K562 (cell line): Measurements from ENCODE around the gene LIMD2. TPM values are rescaled to one million over a fixed set of nuclear protein-coding genes. Genes with fewer than 3 reads are reported as not detected.
A peak's percentile ranks its signal among the peaks of the same experiment; 100 is the strongest.

ENCODE experiments used
- CHD2 ChIP-seq: IDR thresholded peaks from 2 replicates; pipeline ENCODE4 v1.6.1; 2011; ENCODE audit warnings: low read depth, low read length
- CTCF ChIP-seq, 3 experiments: IDR thresholded peaks in 2 of 3; conservative IDR thresholded peaks in 1 of 3; 2 replicates each; pipeline ENCODE4 v1.5.1; 2011 to 2012; ENCODE audit warnings: low read length in 3 of 3, mild to moderate bottlenecking in 3 of 3, control low read depth in 2 of 3, improper control_type of control experiment in 1 of 3, inconsistent platforms in 1 of 3, low read depth in 1 of 3, mixed read lengths in 1 of 3, moderate library complexity in 1 of 3; ENCODE audit not compliant: insufficient read depth in 2 of 3
- ELK3 ChIP-seq: fragments of 450-650 bp; formaldehyde crosslinking; IDR thresholded peaks from 2 replicates; pipeline ENCODE4 v1.4.0; 2020; ENCODE audit warnings: mild to moderate bottlenecking
- FOXM1 ChIP-seq, 2 experiments: fragments of 450-650 bp in 1 of 2; sonication (generic) in 1 of 2; formaldehyde crosslinking in 1 of 2; IDR thresholded peaks; 2 replicates each; pipeline versions ENCODE4 v1.6.1 to v1.9.0; 2017 to 2022; ENCODE audit warnings: low read depth in 2 of 2, mild to moderate bottlenecking in 2 of 2, missing genetic modification reagents in 1 of 2, moderate library complexity in 1 of 2
- HDAC2 ChIP-seq: fragments of 450-650 bp; IDR thresholded peaks from 2 replicates; pipeline ENCODE4 v1.6.1; 2016; ENCODE audit warnings: mild to moderate bottlenecking
- MCM5 ChIP-seq: fragments of 450-650 bp; IDR thresholded peaks from 2 replicates; pipeline ENCODE4 v1.6.1; 2016; ENCODE audit warnings: low read depth
- MECOM ChIP-seq: fragments of 250-450 bp; sonication (Bioruptor Pico); IDR thresholded peaks from 2 replicates; pipeline ENCODE4 v1.8.0; 2022; ENCODE audit warnings: inconsistent platforms
- MEF2A ChIP-seq: IDR thresholded peaks from 2 replicates; pipeline ENCODE4 v1.6.1; 2011; ENCODE audit warnings: low read depth, mild to moderate bottlenecking, low read length, moderate library complexity; ENCODE audit not compliant: control insufficient read depth
- NFXL1 ChIP-seq: fragments of 450-650 bp; formaldehyde crosslinking; IDR thresholded peaks from 2 replicates; pipeline ENCODE4 v1.4.0; 2021; ENCODE audit warnings: mild to moderate bottlenecking
- PRDM10 ChIP-seq: fragments of 450-650 bp; IDR thresholded peaks from 2 replicates; pipeline ENCODE4 v1.6.1; 2018; ENCODE audit not compliant: partially characterized antibody
- RNF2 ChIP-seq: sonication (generic); IDR thresholded peaks from 2 replicates; pipeline ENCODE4 v1.6.1; 2016
- SAP30 ChIP-seq: fragments of 200-600 bp; sonication (generic); IDR thresholded peaks from 2 replicates; pipeline ENCODE4 v1.6.1; 2012; ENCODE audit warnings: borderline replicate concordance, low read depth, mild to moderate bottlenecking, moderate library complexity, low read length, control low read depth, inconsistent platforms; ENCODE audit not compliant: insufficient read depth, poor library complexity, severe bottlenecking
- TAF15 ChIP-seq: fragments of 200-400 bp; formaldehyde crosslinking; IDR thresholded peaks from 2 replicates; pipeline ENCODE4 v1.6.1; 2017; ENCODE audit warnings: mild to moderate bottlenecking, low read depth, low read length, moderate library complexity
- TAL1 ChIP-seq: fragments of 450-650 bp; IDR thresholded peaks from 2 replicates; pipeline ENCODE4 v1.6.1; 2016; ENCODE audit warnings: mild to moderate bottlenecking
- TBP ChIP-seq: optimal IDR thresholded peaks from 2 replicates; pipeline ENCODE3; 2011; ENCODE audit warnings: low read depth, low read length, improper control_type of control experiment
- TFE3 ChIP-seq: fragments of 450-650 bp; formaldehyde crosslinking; IDR thresholded peaks from 2 replicates; pipeline ENCODE4 v1.4.0; 2020; ENCODE audit warnings: mild to moderate bottlenecking, mixed read lengths
- ZNF124 ChIP-seq: sonication (generic); formaldehyde crosslinking; IDR thresholded peaks from 2 replicates; pipeline ENCODE4 v1.8.1; 2022; ENCODE audit warnings: missing genetic modification reagents
- ZNF134 ChIP-seq: fragments of 250-450 bp; sonication (Bioruptor Pico); conservative IDR thresholded peaks from 2 replicates; pipeline ENCODE4 v1.4.0; 2020
- ZNF224 ChIP-seq: sonication (generic); formaldehyde crosslinking; IDR thresholded peaks from 2 replicates; pipeline ENCODE4 v1.8.0; 2022; ENCODE audit warnings: mild to moderate bottlenecking, missing genetic modification reagents
- ZNF23 ChIP-seq: fragments of 250-450 bp; sonication (Bioruptor Pico); IDR thresholded peaks from 2 replicates; pipeline ENCODE4 v1.4.0; 2020; ENCODE audit warnings: mild to moderate bottlenecking
- ZNF76 ChIP-seq: fragments of 250-450 bp; sonication (Bioruptor Pico); IDR thresholded peaks from 2 replicates; pipeline ENCODE4 v1.4.0; 2020; ENCODE audit warnings: mild to moderate bottlenecking, moderate library complexity, borderline replicate concordance
- ZNF778 ChIP-seq: fragments of 450-650 bp; formaldehyde crosslinking; IDR thresholded peaks from 2 replicates; pipeline ENCODE4 v1.4.0; 2020; ENCODE audit warnings: mild to moderate bottlenecking, moderate library complexity
- polyA plus RNA-seq, 8 experiments: library from polyadenylated mRNA; depleted of rRNA in 4 of 8; stranded (reverse) in 5 of 8; unstranded in 3 of 8; fragments of >200 nt; fragmentation: Nextera tagmentation in 2 of 8; fragmentation: Illumina TruSeq in 1 of 8; extraction: Ambion mirVana in 2 of 8; extraction: Trizol in 1 of 8; gene quantifications; 2 replicates each; pipeline versions ENCODE4 v1.2.1 to v1.2.3, GENCODE V29; 2011 to 2014; ENCODE audit warnings: inconsistent platforms in 1 of 8, missing spikeins in 1 of 8
- total RNA-seq, 7 experiments: library from RNA; depleted of rRNA in 6 of 7; stranded (reverse); fragments of >200 nt in 6 of 7; fragmentation: Illumina TruSeq in 2 of 7; extraction: Trizol in 2 of 7; gene quantifications; 2 replicates each; pipeline versions ENCODE4 v1.2.1 to v1.2.3, GENCODE V29; 2011 to 2021; ENCODE audit warnings: low replicate concordance in 1 of 7

The LIMD2 gene
- total and polyA plus RNA-seq, 9 of the 15 experiments (the other 6 are each of a cell fraction or from before 2014, with no cell fraction given), result 0.07 to 11.2 (median 2.8) TPM

GRCh38 chr17:63696381-63696961 lies 3.5 kb downstream of the LIMD2 start (continued):
- peak; percentile 63 to 70 (median 67) for TF ChIP-seq CTCF (IDR thresholded peaks at IDR 0.05 in 2 of 3, conservative IDR thresholded peaks at IDR 0.05 in 1 of 3; ENCODE audit: insufficient read depth in 2 of 3, low read depth in 1 of 3, low read length in 3 of 3)
- TF ChIP-seq FOXM1 (IDR thresholded peaks at IDR 0.05; ENCODE audit: low read depth), result no peak
- TF ChIP-seq FOXM1 (CRISPR knock-in tag; IDR thresholded peaks at IDR 0.05; ENCODE audit: low read depth), result no peak
- no peak for TF ChIP-seq ZNF76 (CRISPR knock-in tag)
- TF ChIP-seq ZNF23, result no peak
- no peak for TF ChIP-seq ZNF778
- TF ChIP-seq MCM5, result no peak
- no peak for TF ChIP-seq ELK3
- TF ChIP-seq HDAC2, result no peak
- TF ChIP-seq ZNF224, result no peak
- TF ChIP-seq ZNF134 (CRISPR knock-in tag), result no peak
- peak; percentile 10 for TF ChIP-seq PRDM10
- TF ChIP-seq MECOM (CRISPR knock-in tag), result no peak
- TF ChIP-seq MEF2A, result no peak
- no peak for TF ChIP-seq TAF15
- TF ChIP-seq TFE3, result no peak
- no peak for TF ChIP-seq TBP
- no peak for TF ChIP-seq NFXL1 (CRISPR knock-in tag)
- TF ChIP-seq ZNF124 (CRISPR knock-in tag), result no peak
- TF ChIP-seq CHD2, result no peak
- TF ChIP-seq TAL1, result no peak
- no peak for TF ChIP-seq SAP30
- TF ChIP-seq RNF2, result no peak
